NCI-H146 treated with DMSO at 0.1 percent for 48 hours (cell line): ENCODE data around the gene CCDC85B.

ENCODE experiments used
- DNase-seq: peaks from one replicate; lab custom pipeline; 2025; ENCODE audit not compliant: unreplicated experiment; lab: John Stamatoyannopoulos, UW

CCDC85B gene

DNA sequence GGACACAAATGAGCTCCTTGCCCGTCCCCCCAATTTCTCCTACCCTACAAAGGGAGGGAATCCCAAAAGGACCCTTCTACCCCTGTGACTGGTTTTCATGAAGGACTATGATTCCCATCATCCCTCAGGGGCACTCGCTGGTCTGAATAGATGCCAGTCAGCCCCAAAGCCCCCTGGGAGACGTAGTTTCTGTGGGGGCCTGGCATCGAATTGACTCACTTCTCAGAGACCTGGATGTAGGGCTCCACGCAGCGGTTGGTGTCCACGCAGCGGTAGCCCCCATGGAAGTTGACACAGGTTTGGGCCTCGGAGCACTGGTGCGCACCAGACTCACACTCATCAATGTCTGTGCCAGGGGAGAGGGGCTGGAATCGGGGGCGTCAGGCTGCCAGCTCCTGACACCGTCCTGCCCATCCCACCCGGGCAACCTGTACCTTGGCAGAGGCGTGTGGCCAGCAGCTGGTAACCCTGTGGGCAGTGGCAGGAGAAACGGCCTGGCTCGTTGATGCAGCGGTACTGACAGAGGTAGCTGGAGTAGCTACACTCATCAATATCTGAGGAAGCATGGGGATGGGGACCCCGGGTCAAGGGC, 22.3 kb upstream of the CCDC85B start:
- no peak for DNase-seq

DNA sequence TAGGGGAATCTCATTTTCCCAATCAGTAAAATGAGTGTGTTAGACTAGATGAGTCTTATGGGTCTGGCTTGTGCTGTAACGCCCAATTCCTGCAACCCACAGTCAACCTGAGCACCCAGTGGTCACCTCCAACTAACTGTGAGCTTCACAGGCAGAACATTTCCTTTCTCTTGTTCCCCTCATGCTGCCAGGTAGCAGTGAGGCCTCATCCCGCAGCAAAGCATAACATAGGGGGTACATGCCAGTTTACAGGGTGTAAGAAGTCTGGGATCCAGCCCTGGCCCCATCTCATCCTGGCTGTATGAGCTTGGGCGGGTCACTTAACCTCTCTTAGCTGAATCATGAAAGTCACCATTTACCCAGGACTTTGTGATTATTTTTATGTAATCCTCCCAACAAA, 21.6 kb upstream of the CCDC85B start:
- no peak for DNase-seq

DNA sequence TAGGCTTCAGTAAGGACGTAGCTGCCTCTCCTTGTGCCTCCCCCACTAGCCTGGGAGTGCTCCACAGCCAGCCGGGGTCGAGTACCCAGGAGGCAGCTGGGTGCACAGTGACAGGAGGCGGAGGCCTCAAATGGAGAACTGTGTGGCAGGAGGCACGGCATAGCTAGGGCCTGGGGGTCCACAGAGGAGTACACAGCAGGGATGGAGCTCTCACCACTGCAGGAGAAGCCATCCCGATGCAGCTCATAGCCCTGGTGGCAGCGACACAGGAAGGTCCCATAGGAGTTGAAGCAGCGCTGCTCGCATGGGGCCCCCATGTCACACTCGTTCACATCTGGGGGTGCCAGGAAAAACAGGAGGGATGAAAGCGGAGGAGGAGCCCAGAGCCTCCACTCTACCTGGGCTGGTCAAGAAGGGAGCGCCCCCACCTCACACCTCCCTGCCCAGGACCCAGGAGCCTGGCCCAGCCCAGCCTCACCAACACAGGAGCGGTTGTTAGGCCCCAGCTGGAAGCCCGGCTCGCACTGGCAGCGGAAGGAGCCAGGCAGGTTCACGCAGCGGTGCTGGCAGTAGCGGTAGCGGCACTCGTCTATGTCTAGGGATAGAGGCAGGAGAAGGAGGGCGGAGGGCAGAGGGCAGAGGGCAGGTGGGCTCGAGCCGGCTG, 20.7 kb upstream of the CCDC85B start:
- no peak for DNase-seq

DNA sequence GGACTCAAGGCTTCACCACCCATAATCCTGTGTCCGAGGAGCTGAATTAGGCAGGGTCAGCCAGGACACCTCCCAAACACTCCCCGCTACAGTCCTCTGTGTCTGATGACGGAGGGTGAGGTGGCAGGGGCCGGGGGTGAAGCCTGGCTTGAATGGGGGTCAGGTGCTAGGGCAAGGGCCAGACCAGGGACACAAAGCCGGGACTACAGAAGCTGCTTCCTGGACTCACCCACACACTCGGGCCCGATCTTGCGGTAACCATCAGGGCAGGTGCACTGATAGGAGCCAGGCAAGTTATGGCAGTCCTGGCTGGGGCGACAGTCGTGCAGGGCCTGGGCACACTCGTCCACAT, 20.2 kb upstream of the CCDC85B start:
- DNase-seq, result no peak

DNA sequence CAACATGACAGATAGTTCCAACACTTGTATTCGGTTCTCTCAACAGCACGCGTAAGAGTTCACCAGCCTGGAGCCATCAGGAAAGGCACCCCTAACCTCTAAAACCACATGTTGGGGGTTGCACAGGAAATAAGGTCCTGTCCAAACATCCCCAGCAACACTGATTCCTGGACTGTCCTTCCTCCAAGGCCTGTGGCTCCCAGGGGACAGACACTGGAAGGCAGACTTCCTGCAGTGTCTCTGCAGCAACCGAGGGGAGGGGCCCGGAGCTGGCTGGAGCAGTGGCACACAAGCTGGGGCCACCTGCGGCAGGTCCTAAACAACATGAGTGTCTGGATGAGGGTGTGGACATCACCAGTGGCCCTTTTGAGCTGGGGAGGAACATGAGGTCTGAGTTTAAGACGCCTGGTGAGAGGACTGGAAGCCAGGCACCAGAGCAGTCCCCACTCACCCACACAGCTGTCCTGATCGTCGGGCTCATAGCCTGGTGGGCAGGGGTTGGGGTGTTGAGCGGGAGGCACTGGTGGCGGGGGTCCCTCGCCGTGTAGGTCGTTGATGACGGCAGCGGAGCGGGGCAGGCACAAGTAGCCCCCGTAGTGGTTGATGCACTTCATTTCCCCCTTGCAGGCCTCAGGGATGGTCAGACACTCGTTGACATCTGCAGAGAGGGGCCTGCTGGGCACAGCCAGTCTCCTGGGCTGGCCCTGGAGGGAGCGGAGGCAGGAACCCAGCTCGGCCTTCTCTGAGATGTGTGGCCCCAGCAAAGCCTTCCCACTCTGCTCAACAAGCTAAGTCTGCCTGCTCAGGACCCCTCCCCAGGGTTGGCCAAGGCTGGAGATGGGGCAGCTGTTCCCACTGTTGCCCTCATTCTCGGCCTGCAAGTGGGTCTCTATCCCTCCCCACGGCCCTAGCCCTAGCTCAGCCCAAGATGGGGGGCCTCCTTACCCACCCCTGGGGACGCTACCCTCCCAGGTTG, 19.5 kb upstream of the CCDC85B start:
- no peak for DNase-seq

DNA sequence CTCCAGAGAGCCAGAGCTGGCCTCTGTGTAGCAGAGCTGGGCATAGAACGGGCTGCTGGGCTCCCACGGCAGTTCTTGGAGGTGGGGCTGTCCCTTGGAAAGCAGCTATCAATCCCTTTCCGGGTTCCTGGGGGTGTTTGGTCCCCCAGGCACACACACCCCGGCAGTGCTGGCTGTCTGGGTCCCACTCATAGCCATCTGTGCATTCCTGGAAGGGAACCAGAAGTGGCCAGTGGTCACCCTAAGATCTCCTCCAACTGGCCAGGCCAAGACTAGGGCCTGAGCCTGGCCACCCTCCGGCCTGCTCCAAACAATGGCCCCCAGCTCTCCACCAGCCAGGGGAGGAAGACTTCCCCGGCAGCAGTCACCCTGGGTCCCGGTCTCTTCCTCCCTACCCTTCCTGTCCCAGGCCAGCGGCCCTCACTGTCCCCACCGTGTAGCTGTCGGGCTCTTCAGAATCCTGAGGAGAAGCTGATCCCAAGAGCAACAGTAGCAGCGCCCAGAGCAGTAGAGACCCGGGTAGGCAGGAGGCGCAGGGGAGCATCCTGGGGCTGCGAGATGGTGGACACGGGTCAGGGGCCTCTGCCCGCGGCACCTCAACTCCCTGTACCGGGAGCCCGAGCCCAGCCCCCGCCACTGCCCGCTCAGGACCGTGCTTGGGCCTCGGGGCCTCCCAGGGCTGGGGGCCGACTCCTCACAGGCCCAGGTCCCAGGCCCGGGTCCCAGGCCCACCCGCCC, 18.5 kb upstream of the CCDC85B start:
- DNase-seq, result no peak

DNA sequence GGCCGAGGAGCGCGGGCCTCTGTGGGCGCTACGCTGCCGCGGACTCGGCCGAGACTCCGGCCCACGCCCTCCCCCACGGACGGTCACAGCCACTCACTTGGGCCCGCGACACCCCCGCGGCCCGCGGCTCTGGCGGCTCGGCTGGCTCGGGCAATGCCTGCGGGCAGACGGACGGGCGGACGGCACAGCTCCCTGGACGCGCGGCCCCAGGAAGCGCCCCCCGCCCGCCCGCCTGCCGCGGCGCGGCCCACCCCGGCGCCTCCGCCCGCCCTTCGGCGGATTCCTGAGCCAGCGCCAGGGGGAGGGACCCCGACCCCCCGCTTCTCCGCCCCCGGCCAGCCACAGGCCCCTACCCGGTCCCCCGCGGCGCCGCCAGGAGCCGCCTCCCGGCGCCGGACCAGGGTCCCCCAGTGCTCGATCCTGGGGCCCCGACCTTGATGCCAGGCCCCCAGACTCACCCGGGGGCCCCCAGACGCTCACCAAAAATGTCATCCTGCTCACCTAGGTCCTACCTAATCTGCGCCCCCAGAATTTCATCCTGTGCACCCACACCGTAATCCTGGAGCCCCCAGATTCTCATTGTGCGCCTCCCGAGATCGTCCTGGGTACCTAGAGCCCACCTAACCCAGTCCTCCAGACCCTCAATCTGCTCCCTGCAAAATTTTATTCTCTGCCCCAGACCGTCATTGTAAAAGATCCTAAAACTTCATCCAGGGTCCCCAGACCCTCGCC, 17.7 kb upstream of the CCDC85B start, which contains the start of gene EFEMP2:
Gene EFEMP2, minus strand, starts transcription at position 215 of the 732 bp plus-strand sequence. CDS start 446 bp downstream, outside the sequence.
- no peak for DNase-seq

DNA sequence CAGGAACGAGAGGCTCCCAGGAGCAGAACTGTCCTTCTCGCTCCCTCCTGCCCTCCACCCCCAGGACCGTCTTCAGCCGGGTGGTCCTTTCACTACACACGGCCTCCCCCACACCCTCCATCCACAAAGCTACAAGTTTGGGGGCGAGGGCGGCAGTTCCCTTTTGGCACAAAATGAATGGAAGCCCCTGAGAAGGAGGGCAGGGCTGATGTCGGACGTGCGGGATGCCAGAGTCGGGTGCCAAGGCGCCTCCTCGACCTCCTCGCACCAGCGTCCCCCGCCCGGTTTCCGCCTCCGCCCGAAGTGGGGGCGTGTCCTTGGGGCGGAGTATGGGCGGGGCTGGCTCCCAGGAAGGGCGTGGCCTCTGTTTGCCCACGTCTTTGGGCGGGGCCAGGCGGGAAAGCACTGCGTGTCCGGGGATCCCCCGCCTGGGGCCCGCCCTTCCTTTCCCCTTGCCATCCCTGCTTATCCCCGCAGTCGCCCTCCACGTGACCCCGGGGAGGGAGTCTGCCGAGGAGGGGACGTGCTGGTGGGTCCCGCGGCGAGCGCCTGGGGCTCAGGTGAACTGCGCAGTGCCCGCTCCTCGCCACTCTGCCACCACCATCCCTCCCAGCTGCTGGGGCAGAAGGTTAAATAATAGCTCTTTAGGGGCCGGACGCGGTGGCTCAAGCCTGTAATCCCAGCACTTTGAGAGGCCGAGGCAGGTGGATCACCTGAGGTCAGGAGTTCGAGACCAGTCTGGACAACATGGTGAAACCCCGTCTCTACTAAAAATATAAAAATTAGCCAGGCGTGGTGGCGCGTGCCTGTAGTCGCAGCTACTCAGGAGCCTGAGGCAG, 16.9 kb upstream of the CCDC85B start:
- peak; percentile 78 for DNase-seq

DNA sequence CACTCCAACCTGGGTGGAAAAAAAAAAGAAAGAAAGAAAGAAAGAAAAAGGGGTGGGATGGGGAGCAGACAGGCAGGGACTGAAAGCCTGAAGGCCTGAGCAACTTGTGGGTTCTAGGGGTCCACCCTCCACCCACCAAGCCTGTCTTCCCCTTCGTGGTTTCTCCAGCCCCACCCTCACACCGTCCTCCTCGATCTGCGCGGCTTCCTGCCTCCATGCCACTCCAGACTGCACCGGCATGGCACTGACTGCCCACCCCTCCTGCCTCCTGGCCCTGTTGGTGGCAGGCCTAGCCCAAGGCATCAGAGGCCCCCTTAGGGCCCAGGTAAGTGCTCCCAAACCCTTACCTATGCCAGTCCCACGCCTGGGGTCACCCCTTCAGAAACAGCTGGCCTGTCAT, 10.9 kb upstream of the CCDC85B start, which contains the start of gene CTSW:
Gene CTSW, plus strand, starts transcription at position 221 of the 400 bp plus-strand sequence. Its CDS starts 18 bp downstream, at position 239.
- no peak for DNase-seq

DNA sequence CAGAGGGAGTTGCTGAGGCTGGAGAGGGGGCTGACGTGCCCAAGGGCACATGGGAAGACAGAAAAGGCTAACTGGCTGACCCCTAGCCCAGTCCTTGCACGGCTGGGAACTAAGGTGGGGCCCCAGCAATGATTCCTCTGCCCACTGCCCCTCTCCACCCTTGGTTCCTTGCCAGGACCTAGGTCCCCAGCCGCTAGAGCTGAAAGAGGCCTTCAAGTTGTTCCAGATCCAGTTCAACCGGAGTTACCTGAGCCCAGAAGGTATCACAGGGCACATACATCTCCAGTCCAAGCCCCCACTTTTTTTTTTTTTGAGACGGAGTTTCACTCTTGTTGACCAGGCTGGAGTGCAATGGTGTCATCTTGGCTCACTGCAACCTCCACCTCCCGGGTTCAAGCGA, 10.4 kb upstream of the CCDC85B start:
- no peak for DNase-seq

DNA sequence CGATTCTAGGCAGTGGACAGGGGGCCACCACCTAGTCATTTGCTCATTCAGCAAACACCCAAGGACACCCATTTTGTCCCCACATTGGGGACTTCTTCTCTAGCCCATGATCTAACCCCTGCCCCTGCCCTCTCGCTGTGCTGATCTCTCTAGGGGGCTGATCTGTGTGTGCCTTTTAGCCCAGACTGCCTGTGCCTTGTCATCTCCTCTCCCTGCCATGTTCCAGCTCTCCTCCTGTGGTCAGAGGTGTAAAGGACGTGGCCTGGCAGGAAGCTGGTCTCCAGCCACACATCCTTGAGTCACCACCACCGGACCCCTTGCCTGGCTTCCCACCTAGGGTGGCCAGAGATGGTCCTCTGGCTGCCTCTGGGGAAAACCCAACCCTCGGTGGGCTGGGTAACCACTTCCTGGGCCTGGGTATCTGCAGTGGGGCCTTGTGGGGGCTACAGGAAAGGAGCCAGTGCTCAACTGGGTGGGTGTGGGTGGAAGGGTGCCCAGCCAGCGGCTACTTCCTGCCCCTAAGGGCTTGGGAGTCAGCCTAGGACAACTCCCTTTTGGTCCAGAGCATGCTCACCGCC, 9.5 kb upstream of the CCDC85B start:
- DNase-seq, result no peak

DNA sequence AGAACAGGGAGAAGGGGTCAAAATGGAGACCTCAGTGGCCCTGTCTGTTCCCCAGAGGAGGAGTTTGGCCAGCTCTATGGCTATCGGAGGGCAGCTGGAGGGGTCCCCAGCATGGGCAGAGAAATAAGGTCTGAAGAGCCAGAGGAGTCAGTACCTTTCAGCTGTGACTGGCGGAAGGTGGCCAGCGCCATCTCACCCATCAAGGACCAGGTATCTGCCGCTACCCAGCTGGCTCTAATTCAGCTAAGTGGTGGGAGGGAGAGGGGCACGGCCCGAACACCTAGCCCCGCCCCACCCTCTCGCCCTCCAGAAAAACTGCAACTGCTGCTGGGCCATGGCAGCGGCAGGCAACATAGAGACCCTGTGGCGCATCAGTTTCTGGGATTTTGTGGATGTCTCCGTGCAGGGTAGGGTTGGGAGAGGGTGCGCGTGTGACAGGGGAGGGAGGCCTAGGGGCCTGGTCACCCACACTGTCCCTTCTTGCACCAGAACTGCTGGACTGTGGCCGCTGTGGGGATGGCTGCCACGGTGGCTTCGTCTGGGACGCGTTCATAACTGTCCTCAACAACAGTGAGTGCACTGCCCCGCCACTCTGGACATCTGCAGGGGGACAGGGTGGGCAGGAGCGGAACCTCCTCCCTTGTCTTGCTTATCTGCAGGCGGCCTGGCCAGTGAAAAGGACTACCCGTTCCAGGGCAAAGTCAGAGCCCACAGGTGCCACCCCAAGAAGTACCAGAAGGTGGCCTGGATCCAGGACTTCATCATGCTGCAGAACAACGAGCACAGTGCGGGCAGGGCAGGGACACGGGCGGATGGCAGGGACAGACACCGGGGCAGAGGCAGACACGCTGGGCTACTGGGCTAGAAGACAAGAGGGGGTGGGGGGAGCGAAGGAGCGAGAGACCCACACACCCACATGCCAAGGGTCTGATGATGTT, 8.1 kb upstream of the CCDC85B start:
- no peak for DNase-seq

DNA sequence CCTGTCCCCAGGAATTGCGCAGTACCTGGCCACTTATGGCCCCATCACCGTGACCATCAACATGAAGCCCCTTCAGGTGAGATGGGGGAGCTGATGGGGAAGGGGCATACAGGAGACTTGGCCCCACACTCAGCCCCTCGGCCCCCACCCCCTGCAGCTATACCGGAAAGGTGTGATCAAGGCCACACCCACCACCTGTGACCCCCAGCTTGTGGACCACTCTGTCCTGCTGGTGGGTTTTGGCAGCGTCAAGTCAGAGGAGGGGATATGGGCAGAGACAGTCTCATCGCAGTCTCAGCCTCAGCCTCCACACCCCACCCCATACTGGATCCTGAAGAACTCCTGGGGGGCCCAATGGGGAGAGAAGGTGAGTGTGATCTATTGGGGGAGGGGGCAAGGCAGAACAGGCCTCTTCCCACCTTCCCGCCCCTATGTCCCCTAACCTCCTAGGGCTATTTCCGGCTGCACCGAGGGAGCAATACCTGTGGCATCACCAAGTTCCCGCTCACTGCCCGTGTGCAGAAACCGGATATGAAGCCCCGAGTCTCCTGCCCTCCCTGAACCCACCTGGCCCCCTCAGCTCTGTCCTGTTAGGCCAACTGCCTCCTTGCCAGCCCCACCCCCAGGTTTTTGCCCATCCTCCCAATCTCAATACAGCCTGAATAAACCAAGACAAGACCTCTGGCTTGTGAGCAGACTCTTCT, 7.3 kb upstream of the CCDC85B start:
- no peak for DNase-seq

DNA sequence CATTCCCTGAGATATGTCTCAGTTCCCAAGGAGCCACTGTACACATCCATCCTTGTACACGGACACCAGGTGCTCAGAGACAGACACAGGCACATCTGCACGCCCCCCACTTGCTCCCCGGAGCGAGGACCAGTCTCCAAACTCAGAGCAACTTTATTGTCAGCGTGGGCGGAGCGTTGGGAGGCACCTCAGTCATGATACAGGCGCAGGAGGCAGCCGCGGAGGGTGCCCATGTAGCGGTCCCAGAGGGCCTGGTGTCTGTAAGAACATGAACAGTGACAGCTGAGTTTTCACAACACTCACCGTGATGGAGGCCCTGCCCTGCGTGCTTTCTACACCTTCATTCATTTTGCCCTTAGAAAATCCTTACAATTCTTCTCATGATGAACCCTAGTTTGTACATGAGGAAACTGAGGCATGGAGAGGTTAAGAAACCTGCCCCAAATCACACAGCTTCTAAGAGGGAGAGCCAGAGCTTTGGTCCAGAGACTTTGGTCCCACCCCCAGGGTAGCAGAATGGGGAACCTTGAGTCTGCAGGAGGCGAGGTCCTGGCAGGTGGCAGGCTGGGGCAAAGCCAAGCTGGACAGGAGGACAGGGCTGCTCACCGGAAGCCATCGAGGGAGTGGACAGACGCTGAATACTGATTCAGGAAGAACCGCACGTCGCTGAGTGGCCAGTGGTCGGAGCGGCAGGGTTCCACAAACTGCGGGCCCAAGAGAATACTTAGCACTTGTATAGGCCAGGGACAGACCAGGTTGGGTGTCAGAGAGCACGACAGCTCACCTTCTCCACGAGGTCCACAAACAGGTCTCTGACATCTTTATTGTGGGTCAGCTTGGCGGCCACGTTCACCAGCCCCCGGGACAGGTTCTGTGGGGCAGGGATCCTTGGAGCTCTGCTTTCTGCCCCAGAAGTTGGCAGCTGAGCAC, 6.4 kb upstream of the CCDC85B start:
- DNase-seq, result no peak

DNA sequence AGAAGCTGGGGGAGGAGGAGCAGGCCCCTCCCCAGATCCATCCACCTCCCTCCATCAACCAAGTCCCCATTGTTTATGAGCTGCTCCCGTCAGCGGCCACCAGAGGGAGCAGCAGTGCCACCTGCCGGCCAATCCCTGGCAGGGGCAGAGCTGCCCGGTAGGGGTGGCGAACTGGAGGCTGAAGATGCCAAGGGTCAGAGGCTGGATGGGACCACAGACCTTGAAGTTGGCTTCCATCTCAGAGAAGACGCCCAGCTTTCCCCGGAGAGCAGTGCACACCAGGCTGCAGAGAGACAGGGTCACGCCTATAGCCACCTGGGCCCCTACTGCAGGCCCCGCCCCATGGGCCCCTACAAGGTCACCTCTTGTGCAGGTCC, 5.8 kb upstream of the CCDC85B start:
- peak; percentile 53 for DNase-seq

DNA sequence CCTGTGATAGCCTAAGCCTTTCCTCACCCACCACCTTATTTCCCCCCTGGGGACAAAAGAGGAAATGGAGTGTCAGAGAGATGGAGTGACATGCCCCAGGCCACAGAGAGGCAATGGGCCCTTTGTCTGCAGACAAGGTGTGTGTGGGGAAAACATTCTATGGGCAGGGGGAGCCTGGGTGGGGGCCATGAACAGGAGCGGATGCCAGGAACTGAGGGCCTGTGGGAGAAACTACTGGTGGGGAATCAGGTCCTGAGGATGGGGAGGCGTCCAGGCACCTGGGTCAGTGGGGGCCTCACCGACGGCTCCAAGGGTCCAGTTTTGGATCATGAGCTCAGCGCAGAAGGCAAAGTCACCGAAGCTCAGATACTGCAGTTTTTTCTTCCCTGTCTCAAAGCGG, 5.2 kb upstream of the CCDC85B start:
- DNase-seq, result no peak
